ENCODE data around the gene MPHOSPH10. TPM values are rescaled to one million over a fixed set of nuclear protein-coding genes. Genes with fewer than 3 reads are reported as not detected.

MPHOSPH10 gene
- total RNA-seq, 4 donors from 2014 or later = 16.7 to 34.0 (median 24.7) TPM

DNA sequence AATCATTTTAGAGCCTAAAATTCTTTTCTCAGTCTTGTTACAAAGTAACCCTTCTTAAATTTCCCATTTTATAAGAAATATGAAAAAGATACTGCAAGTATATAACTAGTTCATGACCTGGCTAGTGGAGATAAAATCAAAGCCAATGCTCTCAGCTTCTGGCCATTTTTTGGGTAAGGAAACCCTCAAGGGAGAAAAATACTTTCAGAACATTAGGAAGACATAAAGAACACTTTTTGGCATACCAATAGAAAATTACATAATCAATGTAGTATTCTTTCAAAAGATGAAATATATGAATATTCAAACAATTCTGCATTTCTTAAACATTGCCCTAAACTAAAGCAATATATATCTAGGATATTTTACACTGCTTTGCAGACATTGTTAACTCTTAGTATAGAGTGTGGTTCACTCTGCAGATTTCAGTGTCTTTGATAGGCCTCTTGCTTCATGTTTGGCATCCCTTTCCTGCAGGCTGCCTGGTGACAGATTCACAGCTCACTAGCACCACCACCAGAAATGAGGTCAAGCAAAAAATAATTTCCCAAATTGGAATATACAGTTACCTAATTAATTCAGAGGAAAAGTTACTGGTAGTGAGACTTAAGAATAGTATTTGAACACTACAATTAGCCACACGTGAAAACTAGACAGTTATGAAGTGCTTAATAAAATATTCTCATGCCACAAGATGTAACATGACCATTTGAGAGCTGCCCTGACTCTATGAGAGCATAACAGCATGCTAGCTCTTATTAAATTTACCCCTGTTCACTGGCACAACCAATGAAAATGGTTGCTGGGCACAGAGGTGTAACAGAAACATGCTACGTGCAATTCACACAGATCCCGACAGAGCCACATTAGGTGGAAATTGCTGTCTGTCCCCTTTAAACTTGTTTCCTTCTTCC lies 60.5 kb downstream of the MPHOSPH10 start:
- 64% methylated on average over 3 of the region's 3 CpGs for WGBS
- no peak for DNase-seq (ENCODE audit: low spot score in 2 of 2)
- no peak for TF ChIP-seq POLR2A (IDR thresholded peaks at IDR 0.05)
- TF ChIP-seq, protein P1, sequence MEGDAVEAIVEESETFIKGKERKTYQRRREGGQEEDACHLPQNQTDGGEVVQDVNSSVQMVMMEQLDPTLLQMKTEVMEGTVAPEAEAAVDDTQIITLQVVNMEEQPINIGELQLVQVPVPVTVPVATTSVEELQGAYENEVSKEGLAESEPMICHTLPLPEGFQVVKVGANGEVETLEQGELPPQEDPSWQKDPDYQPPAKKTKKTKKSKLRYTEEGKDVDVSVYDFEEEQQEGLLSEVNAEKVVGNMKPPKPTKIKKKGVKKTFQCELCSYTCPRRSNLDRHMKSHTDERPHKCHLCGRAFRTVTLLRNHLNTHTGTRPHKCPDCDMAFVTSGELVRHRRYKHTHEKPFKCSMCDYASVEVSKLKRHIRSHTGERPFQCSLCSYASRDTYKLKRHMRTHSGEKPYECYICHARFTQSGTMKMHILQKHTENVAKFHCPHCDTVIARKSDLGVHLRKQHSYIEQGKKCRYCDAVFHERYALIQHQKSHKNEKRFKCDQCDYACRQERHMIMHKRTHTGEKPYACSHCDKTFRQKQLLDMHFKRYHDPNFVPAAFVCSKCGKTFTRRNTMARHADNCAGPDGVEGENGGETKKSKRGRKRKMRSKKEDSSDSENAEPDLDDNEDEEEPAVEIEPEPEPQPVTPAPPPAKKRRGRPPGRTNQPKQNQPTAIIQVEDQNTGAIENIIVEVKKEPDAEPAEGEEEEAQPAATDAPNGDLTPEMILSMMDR (IDR thresholded peaks at IDR 0.05) = peak in 1 of 2 donors; percentile 17

DNA sequence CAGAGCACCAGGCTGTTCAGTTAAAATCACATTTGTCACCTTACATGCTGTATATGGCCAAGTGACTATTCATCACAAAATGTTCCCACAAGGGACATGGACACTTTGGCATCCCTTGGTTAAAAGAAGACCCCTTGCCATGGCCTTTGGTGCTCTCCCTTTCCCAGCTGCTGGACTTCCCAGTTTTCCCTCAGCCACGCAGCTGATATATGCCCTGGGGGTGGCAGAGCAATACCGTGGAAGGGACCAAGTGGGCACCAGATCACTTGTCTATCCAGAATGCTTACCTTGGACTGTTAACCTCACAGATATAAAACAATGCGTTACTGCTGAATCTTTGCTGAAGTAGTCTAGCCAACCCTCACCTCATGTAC lies 61.1 kb downstream of the MPHOSPH10 start:
- 75% methylated on average over 3 of the region's 3 CpGs for WGBS
- no peaks in the 10 kb centered on the region for H3K36me3 ChIP-seq
- no peaks in the 10 kb centered on the region for H3K9me3 ChIP-seq
- H3K27me3 ChIP-seq = no peaks in the 10 kb centered on the region
- TF ChIP-seq, protein P1 (IDR thresholded peaks at IDR 0.05) = no peak
- TF ChIP-seq POLR2A (IDR thresholded peaks at IDR 0.05) = no peak
- no peak for TF ChIP-seq POLR2AphosphoS5 (IDR thresholded peaks at IDR 0.05)
- TF ChIP-seq EP300 (IDR thresholded peaks at IDR 0.05) = no peak
- no peaks in the 10 kb centered on the region for H3K4me1 ChIP-seq
- DNase-seq (ENCODE audit: low spot score in 2 of 2) = no peak
- H3K4me3 ChIP-seq = no peak overlapping the region
- H3K27ac ChIP-seq = no peak overlapping the region

More for the DNA sequence above, 60.5 kb downstream of the MPHOSPH10 start:
- Histone ChIP-seq H3K4me1 (no peaks in the 10 kb centered on the region), H3K27me3 (no peaks in the 10 kb centered on the region), H3K4me3 (no peak overlapping the region), H3K9me3 (no peaks in the 10 kb centered on the region), H3K36me3 (no peaks in the 10 kb centered on the region), H3K27ac (no peak overlapping the region)

Other genes with a start within 250 kb of the MPHOSPH10 start
- gene VAX2, start 230.1 kb upstream of the MPHOSPH10 start, total RNA-seq = 1 to 10 TPM; 1.2 to 5.8 (median 3.1) TPM
- 10 to 100 TPM; 22.7 to 66.9 (median 39.5) TPM for gene ATP6V1B1, start 194.7 kb upstream of the MPHOSPH10 start, total RNA-seq
- 1 to 10 TPM in 2 of 4 donors, not detected in 2; 2.9 to 5.5 TPM for gene ANKRD53, start 152.0 kb upstream of the MPHOSPH10 start, total RNA-seq
- gene TEX261, start 135.8 kb upstream of the MPHOSPH10 start, total RNA-seq = 10 to 100 TPM; 19.7 to 31.0 (median 26.8) TPM
- 100 to 1,000 TPM; 122 to 233 (median 153) TPM for gene NAGK, start 62.0 kb upstream of the MPHOSPH10 start, total RNA-seq
- 10 to 100 TPM; 20.9 to 45.8 (median 25.5) TPM for gene MCEE, start 405 bp upstream of the MPHOSPH10 start, total RNA-seq
- 10 to 100 TPM; 21.0 to 30.3 (median 26.7) TPM for gene PAIP2B, start 96.5 kb downstream of the MPHOSPH10 start, total RNA-seq
- gene ZNF638, start 201.1 kb downstream of the MPHOSPH10 start, total RNA-seq = 100 to 1,000 TPM in 3 of 4 donors, 10 to 100 TPM in 1; 91.6 to 258 (median 115) TPM